GM12865 (cell line): Measurements from ENCODE around the gene FKBP3.

Experiments used
- DNase-seq: peaks from one replicate; pipeline ENCODE4 v3.0.0; 2010; ENCODE audit warnings: low read depth
- H3K4me3 ChIP-seq: 2 replicates; pipeline ENCODE4 v1.5.1; 2011; ENCODE audit warnings: mild to moderate bottlenecking, low read depth, low read length, control low read depth
- TF ChIP-seq, protein P1 (sequence below): IDR thresholded peaks from 2 replicates; pipeline ENCODE4 v1.5.1; 2011; ENCODE audit warnings: low read length, control low read depth, low read depth, inconsistent platforms; ENCODE audit not compliant: insufficient read depth; ENCODE audit errors: missing control alignments

Gene FKBP3

GRCh38 chr14:45066667-45067066 is 67.6 kb downstream of the FKBP3 start:
- DNase-seq, result no peak
- TF ChIP-seq, protein P1, sequence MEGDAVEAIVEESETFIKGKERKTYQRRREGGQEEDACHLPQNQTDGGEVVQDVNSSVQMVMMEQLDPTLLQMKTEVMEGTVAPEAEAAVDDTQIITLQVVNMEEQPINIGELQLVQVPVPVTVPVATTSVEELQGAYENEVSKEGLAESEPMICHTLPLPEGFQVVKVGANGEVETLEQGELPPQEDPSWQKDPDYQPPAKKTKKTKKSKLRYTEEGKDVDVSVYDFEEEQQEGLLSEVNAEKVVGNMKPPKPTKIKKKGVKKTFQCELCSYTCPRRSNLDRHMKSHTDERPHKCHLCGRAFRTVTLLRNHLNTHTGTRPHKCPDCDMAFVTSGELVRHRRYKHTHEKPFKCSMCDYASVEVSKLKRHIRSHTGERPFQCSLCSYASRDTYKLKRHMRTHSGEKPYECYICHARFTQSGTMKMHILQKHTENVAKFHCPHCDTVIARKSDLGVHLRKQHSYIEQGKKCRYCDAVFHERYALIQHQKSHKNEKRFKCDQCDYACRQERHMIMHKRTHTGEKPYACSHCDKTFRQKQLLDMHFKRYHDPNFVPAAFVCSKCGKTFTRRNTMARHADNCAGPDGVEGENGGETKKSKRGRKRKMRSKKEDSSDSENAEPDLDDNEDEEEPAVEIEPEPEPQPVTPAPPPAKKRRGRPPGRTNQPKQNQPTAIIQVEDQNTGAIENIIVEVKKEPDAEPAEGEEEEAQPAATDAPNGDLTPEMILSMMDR, result no peak
- no peak overlapping the region for H3K4me3 ChIP-seq

- DNase-seq, result no peak
These were observed 68.3 kb downstream of the FKBP3 start for GRCh38 chr14:45065956-45066355.

More at GRCh38 chr14:45065956-45066355, 68.3 kb downstream of the FKBP3 start:
- TF ChIP-seq, protein P1, result no peak
- H3K4me3 ChIP-seq, result no peak overlapping the region
